Measurements from ENCODE around the gene FAF1. TPM values are rescaled to one million over a fixed set of nuclear protein-coding genes. Genes with fewer than 3 reads are reported as not detected.

The FAF1 gene
- total RNA-seq, 4 donors from 2014 or later: 32.3 to 51.4 (median 36.1) TPM

DNA sequence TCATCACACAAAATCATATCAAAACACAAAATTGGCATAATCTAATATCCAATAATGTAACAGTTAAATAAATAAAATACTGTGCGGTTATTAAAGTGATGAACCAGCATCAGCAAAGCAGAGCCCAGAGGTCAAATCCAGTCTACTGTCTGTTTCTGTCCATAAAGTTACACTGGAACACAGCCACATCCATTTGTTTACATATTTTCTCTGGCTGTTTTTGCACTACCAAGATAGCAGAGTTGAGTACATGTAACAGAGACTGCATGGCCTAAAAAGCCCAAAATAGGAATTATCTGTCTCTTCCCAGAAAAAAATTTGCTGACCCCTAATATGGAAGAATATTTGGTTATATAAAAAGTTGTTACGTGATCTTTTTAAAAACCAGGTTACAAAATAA, 294.7 kb downstream of the FAF1 start:
- DNase-seq (ENCODE audit: low spot score): no peak
- no peak for ATAC-seq (ENCODE audit: low FRiP score)
- TF ChIP-seq, protein P1, sequence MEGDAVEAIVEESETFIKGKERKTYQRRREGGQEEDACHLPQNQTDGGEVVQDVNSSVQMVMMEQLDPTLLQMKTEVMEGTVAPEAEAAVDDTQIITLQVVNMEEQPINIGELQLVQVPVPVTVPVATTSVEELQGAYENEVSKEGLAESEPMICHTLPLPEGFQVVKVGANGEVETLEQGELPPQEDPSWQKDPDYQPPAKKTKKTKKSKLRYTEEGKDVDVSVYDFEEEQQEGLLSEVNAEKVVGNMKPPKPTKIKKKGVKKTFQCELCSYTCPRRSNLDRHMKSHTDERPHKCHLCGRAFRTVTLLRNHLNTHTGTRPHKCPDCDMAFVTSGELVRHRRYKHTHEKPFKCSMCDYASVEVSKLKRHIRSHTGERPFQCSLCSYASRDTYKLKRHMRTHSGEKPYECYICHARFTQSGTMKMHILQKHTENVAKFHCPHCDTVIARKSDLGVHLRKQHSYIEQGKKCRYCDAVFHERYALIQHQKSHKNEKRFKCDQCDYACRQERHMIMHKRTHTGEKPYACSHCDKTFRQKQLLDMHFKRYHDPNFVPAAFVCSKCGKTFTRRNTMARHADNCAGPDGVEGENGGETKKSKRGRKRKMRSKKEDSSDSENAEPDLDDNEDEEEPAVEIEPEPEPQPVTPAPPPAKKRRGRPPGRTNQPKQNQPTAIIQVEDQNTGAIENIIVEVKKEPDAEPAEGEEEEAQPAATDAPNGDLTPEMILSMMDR (IDR thresholded peaks at IDR 0.05): no peak

GRCh38 chr1:50661626-50662025, 298.4 kb downstream of the FAF1 start:
- TF ChIP-seq, protein P1 (IDR thresholded peaks at IDR 0.05): no peak
- DNase-seq (ENCODE audit: low spot score) (no peak), ATAC-seq (ENCODE audit: low FRiP score) (no peak)

DNA sequence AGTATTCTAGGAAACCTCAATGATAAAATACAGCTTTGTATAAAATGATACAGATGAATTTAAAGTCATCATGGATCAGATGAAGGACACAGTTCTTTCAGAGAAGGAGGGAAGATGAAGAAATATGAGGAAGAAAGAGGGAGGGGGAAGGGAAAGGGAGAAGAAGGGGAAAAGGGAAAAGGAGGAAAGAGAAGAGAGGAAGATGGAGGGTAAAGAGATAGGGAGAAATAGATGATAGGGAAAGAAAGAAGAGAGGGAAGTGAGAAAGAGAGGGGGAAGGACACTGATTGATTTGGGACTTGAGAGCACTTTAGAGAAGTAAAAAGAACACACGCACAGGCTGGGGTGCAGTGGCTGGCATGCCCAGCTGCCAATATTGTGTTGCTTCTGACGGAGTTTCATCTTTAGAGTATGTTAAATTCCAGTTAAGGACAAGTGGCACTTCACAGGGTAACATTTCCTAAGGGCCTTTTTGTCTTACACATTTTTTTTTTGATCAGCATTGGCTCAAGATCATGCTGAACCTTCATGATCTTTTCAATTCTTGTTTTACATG, 300.9 kb downstream of the FAF1 start:
- DNase-seq (ENCODE audit: low spot score) (no peak), ATAC-seq (ENCODE audit: low FRiP score) (no peak)
- TF ChIP-seq, protein P1 (IDR thresholded peaks at IDR 0.05): no peak

DNA sequence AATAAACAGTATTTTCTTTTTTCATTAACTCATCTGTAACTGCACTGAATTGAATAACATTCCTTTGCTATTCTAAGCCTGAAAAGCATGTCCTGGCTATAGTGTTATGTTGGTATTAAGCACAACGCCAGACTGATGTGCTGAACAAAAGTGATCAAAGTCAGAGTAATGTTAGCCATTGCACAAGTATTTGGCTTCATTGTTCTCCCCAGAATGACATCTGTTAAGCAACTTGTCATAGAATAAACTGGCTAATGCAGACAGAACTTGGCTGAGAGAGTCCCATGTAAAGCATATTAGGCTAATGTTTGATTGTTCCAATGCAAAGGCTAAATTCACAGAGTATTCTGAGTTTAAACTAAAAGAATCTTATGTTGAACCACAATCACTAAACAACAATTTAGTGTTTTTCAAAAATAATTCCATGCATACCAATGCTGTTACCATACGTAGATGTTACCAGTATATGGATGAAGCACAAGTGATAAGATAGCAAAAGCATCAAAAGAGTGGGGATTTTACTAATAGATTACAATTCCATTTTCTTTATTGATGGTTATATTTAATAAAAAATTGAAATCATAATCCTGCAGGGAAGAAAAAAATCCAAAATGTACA, 301.5 kb downstream of the FAF1 start:
- TF ChIP-seq, protein P1 (IDR thresholded peaks at IDR 0.05): no peak
- ATAC-seq (ENCODE audit: low FRiP score) (no peak), DNase-seq (ENCODE audit: low spot score) (no peak)

DNA sequence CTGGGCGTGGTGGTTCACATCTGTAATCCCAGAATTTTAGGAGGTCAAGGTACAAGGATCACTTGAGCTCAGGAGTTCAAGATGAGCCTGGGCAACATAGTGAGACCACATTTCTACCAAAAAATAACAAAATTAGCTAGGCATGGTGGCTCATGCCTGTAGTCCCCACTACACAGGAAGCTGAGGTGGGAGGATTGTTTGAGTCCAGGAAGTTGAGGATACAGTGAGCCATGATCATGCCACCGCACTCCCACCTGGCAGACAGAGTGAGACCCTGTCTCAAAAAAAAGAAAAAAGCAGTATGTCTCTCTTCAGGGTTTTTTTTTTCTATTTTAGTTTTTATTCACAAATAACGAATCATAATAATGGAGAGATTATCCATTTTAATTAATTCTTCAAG, 303.1 kb downstream of the FAF1 start:
- TF ChIP-seq, protein P1 (IDR thresholded peaks at IDR 0.05): no peak
- DNase-seq (ENCODE audit: low spot score) (no peak), ATAC-seq (ENCODE audit: low FRiP score) (no peak)

DNA sequence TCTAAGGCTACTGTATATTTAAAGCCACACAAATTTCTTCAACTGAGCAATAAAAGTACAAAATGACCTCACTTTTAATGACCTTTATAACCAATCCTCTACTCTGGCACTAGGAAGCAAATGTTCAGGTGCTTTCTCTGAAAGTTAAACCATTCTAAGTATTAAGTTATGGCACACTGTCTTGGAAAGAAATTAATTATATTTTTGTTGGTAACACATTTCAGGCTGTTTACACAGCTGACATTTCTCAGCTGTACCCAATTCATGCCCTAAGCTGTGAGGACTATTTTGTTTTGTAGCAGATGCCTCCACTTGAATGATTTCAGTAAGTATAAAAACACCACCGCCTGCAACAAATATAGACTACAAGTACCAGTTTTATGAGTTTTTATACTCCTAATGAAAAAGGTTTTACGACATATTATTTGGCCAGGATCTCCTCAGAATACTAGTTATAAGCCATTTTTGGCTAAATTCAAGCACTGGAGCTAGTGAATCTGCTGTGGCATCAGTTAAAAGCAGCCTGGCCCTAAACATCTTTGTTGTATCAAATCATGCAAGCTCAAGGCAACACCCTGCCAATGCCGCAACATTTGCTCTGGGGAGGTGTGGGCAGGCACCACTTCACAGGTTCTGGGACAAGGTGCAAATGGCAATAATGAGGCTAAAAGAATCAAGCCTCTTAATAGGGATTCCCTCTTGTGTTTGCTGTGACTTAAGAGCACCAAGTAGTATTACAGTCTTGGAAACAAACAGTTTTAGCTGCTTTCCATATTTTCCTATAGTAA, 308.4 kb downstream of the FAF1 start:
- TF ChIP-seq, protein P1 (IDR thresholded peaks at IDR 0.05): no peak
- ATAC-seq (ENCODE audit: low FRiP score): no peak
- DNase-seq (ENCODE audit: low spot score): no peak
